Kidney epithelial cell (primary cell): Measurements from ENCODE around the gene ADM2. TPM values are rescaled to one million over a fixed set of nuclear protein-coding genes. Genes with fewer than 3 reads are reported as not detected.

Experiments
- DNase-seq: peaks from one replicate; pipeline ENCODE4 v3.0.0-alpha.2; 2010; ENCODE audit warnings: low read depth
- H3K27me3 ChIP-seq: 2 replicates; pipeline ENCODE4 v1.6.0; 2011; ENCODE audit warnings: low read length; ENCODE audit not compliant: control insufficient read depth, insufficient read depth
- H3K36me3 ChIP-seq: 2 replicates; pipeline ENCODE4 v1.5.1; 2011; ENCODE audit warnings: low read length; ENCODE audit not compliant: control insufficient read depth, insufficient read depth
- H3K4me3 ChIP-seq: 2 replicates; pipeline ENCODE4 v1.5.1; 2011; ENCODE audit warnings: low read depth, mild to moderate bottlenecking, control low read depth, low read length
- total RNA-seq: library from RNA; depleted of rRNA; stranded (reverse); fragments of >200 nt; gene quantifications from 2 replicates; pipeline ENCODE4 v1.2.3, GENCODE V29; 2015
- TF ChIP-seq, protein P1 (sequence below): IDR thresholded peaks from 2 replicates; pipeline ENCODE4 v1.5.1; 2011; ENCODE audit warnings: mild to moderate bottlenecking, moderate library complexity, low read length, control low read depth, inconsistent platforms; ENCODE audit not compliant: insufficient read depth, poor library complexity, severe bottlenecking

ADM2 gene
- total RNA-seq, 1 donor from 2014 or later: 27.3 TPM

DNA sequence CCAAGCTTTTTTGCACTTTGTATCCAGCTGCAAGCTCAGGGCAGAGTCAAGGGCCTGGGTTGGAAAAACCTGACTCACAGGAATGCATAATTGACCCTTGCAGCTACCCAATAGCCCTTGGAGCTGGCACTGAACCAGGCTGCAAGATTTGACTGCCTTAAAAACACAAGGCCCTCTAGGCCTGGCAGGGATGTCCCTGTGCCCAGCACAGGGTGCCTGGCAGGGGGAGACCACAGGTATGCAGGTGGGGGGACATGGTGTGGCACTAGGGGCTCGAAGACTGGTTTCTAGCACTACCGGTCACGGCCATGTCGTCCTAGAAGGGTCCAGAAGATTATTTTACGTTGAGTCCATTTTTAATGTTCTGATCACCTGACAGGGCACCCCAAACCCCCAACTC is 36.7 kb upstream of the ADM2 start:
- H3K4me3 ChIP-seq: no peak overlapping the region
- TF ChIP-seq, protein P1, sequence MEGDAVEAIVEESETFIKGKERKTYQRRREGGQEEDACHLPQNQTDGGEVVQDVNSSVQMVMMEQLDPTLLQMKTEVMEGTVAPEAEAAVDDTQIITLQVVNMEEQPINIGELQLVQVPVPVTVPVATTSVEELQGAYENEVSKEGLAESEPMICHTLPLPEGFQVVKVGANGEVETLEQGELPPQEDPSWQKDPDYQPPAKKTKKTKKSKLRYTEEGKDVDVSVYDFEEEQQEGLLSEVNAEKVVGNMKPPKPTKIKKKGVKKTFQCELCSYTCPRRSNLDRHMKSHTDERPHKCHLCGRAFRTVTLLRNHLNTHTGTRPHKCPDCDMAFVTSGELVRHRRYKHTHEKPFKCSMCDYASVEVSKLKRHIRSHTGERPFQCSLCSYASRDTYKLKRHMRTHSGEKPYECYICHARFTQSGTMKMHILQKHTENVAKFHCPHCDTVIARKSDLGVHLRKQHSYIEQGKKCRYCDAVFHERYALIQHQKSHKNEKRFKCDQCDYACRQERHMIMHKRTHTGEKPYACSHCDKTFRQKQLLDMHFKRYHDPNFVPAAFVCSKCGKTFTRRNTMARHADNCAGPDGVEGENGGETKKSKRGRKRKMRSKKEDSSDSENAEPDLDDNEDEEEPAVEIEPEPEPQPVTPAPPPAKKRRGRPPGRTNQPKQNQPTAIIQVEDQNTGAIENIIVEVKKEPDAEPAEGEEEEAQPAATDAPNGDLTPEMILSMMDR: no peak
- peaks cover 5% of the 10 kb centered on the region for H3K36me3 ChIP-seq
- peak; percentile 29 for DNase-seq
- H3K27me3 ChIP-seq: no peaks in the 10 kb centered on the region

DNA sequence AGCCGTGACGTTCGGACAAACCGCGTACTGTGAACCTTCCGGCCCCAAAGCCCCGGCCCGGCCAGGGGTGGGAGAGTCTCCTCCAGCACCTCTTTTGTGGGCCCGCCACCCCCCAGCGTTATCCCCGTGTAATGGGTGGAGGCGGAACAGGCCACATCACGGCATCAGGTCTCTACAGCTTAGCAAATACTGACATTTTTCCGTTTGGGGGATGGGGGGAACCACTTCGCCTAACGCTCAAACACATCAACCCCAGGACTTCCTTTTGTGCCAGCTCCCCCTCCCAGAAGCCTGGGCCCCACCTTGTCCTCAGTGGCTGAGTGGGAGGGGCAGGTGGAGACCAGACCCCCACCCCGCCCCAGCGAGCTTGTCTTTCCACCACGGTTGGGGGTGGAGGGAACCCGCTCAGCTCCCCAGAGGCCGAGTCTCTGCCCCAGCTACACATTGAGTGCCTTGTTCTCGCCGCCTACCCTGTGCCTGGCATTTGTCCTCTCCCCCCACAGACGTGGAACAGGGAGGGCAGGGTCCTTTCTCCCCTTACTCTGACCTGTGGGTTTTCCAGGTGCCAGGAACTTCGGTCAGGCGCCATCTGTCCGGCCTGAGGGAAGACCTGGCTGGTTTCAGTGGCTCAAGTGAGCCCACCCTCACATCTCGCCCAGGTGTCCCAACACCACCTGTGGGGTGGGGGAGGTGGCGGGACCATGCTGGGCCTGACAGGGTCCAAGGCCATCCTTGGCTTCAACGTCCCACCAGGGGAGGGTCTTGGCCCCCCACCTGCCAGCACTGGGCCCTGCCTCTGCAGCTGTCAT is 36.1 kb upstream of the ADM2 start:
- TF ChIP-seq, protein P1: no peak
- no peak for DNase-seq
- peaks cover 5% of the 10 kb centered on the region for H3K36me3 ChIP-seq
- H3K4me3 ChIP-seq: no peak overlapping the region
- no peaks in the 10 kb centered on the region for H3K27me3 ChIP-seq

DNA sequence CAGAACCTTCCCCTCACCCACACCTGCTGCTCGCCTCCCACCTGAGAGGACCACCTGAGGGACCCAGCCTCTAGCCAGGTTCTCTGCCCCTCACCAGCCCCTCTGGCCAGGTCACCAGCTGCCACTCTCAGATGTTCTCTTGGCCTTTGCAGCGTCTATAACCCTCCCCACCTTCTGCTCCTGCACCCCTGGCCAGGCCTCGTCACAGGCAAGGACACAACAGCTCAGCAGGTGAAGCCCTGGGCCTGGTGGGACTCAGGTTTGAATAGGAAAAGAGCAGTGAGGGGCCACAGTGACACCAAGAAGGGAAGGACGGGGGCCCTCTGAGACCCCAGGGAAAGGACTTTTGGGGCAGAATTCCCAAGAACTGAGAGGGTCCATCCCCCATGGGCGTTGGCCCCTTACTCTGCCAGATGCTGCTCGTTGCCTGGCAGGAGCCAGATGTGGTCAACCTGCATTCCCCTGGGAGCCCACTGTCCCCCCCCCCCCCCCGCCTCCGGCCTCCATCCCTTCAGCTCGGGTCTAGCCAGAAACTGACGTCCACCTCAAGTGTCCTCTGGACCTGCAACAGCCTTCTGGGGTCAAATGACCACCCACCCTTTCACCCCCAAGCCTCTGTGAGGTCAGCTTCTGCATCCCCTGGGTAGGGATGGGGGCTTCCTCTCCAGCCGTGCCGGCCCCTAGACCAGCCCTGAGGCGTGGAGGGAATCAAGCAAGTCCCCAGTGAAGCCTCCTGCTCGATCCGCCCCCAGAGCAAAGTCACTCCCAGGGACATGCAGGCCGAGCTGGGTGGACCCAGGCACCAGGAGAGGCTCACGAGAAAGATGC is 35.2 kb upstream of the ADM2 start:
- no peak overlapping the region for H3K4me3 ChIP-seq
- H3K27me3 ChIP-seq: no peaks in the 10 kb centered on the region
- TF ChIP-seq, protein P1: no peak
- no peak for DNase-seq
- peaks cover 4% of the 10 kb centered on the region for H3K36me3 ChIP-seq

DNA sequence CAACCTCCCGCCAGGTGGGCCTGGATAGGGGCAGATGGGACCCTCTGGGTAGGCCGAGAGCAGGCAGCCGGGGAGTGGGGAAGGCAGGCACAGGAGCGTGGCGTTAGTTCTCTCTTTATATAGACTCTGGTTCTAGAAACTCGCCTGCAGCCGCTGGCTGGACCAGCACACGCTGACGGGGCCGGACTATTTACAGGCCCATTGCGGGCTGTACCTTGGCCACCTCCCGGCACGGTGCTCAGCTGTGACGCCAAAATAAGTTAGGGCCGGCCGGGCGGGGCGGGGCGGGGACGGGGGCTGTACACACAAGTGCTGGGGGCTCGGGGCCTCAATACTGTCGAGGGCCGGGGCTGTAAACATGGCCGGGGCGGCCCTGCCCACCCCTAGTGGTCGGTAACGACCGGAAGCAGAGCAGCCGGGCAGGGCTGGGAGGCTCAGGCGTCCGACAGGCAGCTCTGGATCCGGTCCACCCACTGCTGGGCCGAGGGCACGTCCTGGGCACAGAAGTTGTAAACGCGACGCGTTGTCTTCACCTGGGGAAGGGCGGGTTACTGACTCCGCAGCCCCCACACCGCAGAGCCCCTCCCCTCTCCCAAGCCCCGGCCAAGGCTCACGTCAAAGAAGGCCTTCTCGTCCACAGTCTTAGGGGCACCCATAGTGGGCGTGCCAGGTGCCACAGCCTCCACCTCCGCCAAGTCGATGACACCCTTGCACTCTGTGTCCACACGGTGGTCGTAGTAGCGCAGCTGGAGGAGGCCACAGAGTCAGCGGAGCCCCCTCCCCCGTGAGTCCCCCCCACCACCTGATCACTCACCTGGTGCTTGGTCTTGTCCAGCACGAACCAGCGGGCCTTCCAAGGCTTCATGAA is 34.4 kb upstream of the ADM2 start:
- TF ChIP-seq, protein P1: no peak
- peaks cover 2% of the 10 kb centered on the region for H3K36me3 ChIP-seq
- no peak for DNase-seq
- no peak overlapping the region for H3K4me3 ChIP-seq
- no peaks in the 10 kb centered on the region for H3K27me3 ChIP-seq

DNA sequence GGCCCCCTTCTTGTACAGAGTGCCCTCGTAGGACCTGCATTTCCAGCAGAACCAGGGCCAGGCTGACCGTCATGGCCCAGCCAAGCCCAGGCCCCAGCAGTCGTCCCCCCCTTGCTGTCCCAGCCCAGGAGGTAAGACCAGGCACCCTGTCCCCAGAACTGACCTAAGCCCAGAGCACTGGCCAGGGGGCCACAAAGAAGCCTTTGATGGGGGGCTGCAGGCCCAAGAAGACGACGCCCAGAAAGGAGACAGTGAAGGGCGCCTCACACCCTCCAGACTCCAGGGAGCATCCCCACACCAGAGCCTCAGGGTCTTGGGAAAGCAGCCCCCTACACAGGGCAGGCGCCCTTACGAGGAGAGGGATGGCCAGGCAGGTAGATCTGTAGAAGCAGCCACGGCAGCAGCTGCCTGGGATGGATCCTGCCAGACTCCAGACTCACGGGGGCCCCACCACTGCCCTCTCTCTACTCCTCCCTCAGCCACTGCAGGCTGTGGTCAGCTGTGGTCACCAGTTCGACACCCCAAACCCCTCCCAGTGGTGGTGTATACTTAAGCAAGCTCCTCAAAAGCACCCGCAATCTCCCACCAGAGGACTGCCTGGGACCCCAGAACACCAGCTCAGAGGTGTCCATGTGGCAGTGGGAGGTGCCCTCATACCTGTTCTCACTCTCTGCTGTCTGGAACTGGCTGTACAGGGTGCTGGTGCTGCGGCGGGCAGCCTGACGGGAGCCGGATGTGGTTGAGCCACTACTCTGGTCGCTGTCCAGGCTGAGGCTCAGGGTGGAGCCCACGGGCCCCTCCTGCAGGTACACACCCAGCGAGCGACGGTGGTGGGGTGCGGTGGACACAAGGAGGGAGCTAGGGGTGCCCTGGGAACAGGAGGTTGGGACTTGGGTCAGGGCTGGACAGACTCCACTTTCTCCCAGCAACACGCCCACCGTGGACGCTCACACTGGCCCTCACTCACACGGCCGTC is 33.5 kb upstream of the ADM2 start:
- H3K27me3 ChIP-seq: no peaks in the 10 kb centered on the region
- peaks cover 2% of the 10 kb centered on the region for H3K36me3 ChIP-seq
- TF ChIP-seq, protein P1: no peak
- no peak for DNase-seq
- no peak overlapping the region for H3K4me3 ChIP-seq
